Osteocyte (in vitro differentiated cells): Measurements from ENCODE around the gene ALG8. TPM values are rescaled to one million over a fixed set of nuclear protein-coding genes. Genes with fewer than 3 reads are reported as not detected.

ENCODE experiments used
- DNase-seq: peaks from one replicate; pipeline ENCODE4 v3.0.0; 2021; ENCODE audit warnings: mixed read lengths; ENCODE audit not compliant: unreplicated experiment; ENCODE audit errors: extremely low spot score
- H3K27ac Mint-ChIP-seq: one replicate; pipeline ENCODE4 v1.8.0; 2021; ENCODE audit warnings: mild to moderate bottlenecking, mixed read lengths; ENCODE audit not compliant: unreplicated experiment
- H3K27me3 Mint-ChIP-seq: one replicate; pipeline ENCODE4 v1.8.0; 2021; ENCODE audit warnings: mixed read lengths; ENCODE audit not compliant: unreplicated experiment
- H3K36me3 Mint-ChIP-seq: one replicate; pipeline ENCODE4 v1.8.0; 2021; ENCODE audit warnings: mixed read lengths; ENCODE audit not compliant: unreplicated experiment
- H3K4me1 Mint-ChIP-seq: one replicate; pipeline ENCODE4 v1.8.0; 2021; ENCODE audit warnings: mixed read lengths; ENCODE audit not compliant: unreplicated experiment
- H3K4me3 Mint-ChIP-seq: one replicate; pipeline ENCODE4 v1.8.0; 2021; ENCODE audit warnings: mild to moderate bottlenecking, moderate library complexity, mixed read lengths; ENCODE audit not compliant: unreplicated experiment
- H3K9me3 Mint-ChIP-seq: one replicate; pipeline ENCODE4 v1.8.0; 2021; ENCODE audit warnings: mixed read lengths; ENCODE audit not compliant: unreplicated experiment
- CTCF ChIP-seq: fragments of 200-600 bp; sonication (generic); IDR thresholded peaks from 2 replicates; pipeline ENCODE4 v1.5.0; 2021; ENCODE audit warnings: antibody characterized with exemption, mild to moderate bottlenecking, moderate library complexity
- total RNA-seq: library from RNA; stranded (reverse); gene quantifications from 2 replicates; pipeline ENCODE4 v1.2.1, GENCODE V29; 2021

Gene ALG8
- total RNA-seq, 1 donor from 2014 or later: 35.1 TPM

- peaks cover 10% of the 10 kb centered on the region for H3K36me3 Mint-ChIP-seq
- no peak overlapping the region for H3K27ac Mint-ChIP-seq
- H3K4me3 Mint-ChIP-seq: no peak overlapping the region
- no peaks in the 10 kb centered on the region for H3K27me3 Mint-ChIP-seq
- no peak for DNase-seq
- no peaks in the 10 kb centered on the region for H3K4me1 Mint-ChIP-seq
- no peaks in the 10 kb centered on the region for H3K9me3 Mint-ChIP-seq
- no peak for TF ChIP-seq CTCF
These were observed 26.7 kb downstream of the ALG8 start for GRCh38 chr11:78112582-78113275.

- H3K27ac Mint-ChIP-seq: no peak overlapping the region
- TF ChIP-seq CTCF: no peak
- H3K4me3 Mint-ChIP-seq: no peak overlapping the region
- no peaks in the 10 kb centered on the region for H3K27me3 Mint-ChIP-seq
- H3K36me3 Mint-ChIP-seq: peaks cover 13% of the 10 kb centered on the region
- no peaks in the 10 kb centered on the region for H3K9me3 Mint-ChIP-seq
- no peaks in the 10 kb centered on the region for H3K4me1 Mint-ChIP-seq
- DNase-seq: no peak
These were observed 28.1 kb downstream of the ALG8 start for GRCh38 chr11:78111298-78111697.

- Mint-ChIP-seq H3K27ac (no peak overlapping the region), H3K9me3 (no peaks in the 10 kb centered on the region), H3K4me1 (no peaks in the 10 kb centered on the region), H3K36me3 (peaks cover 14% of the 10 kb centered on the region), H3K27me3 (no peaks in the 10 kb centered on the region), H3K4me3 (no peak overlapping the region)
- no peak for TF ChIP-seq CTCF
- no peak for DNase-seq
These were observed 28.6 kb downstream of the ALG8 start for GRCh38 chr11:78110830-78111229.

GRCh38 chr11:78110351-78110750 is 29.1 kb downstream of the ALG8 start:
- no peak for DNase-seq
- H3K27ac Mint-ChIP-seq: no peak overlapping the region
- H3K9me3 Mint-ChIP-seq: no peaks in the 10 kb centered on the region
- peaks cover 16% of the 10 kb centered on the region for H3K36me3 Mint-ChIP-seq
- H3K27me3 Mint-ChIP-seq: no peaks in the 10 kb centered on the region
- no peak for TF ChIP-seq CTCF
- no peak overlapping the region for H3K4me3 Mint-ChIP-seq
- H3K4me1 Mint-ChIP-seq: no peaks in the 10 kb centered on the region

- Mint-ChIP-seq H3K36me3 (peaks cover 16% of the 10 kb centered on the region), H3K4me1 (peaks cover 3% of the 10 kb centered on the region), H3K27ac (no peak overlapping the region), H3K27me3 (no peaks in the 10 kb centered on the region), H3K4me3 (no peak overlapping the region), H3K9me3 (no peaks in the 10 kb centered on the region)
- no peak for TF ChIP-seq CTCF
- DNase-seq: no peak
These were observed 30.1 kb downstream of the ALG8 start for GRCh38 chr11:78109081-78110015.
